Endothelial cell of umbilical vein (primary cell): ENCODE measurements around the gene MRM2. TPM values are rescaled to one million over a fixed set of nuclear protein-coding genes. Genes with fewer than 3 reads are reported as not detected.

Experiments used
- BruUV-seq: library from RNA; stranded (reverse); fragments of 400-500 nt; replicated peaks from 2 replicates; lab custom pipeline; 2021; lab: Mats Ljungman, UMichigan
- CTCF ChIA-PET: fragments of 300-600, 350-600 bp; sonication (Branson Sonifier 250); formaldehyde crosslinking; loops from one replicate; lab custom pipeline; 2021; ENCODE audit warnings: antibody characterized with exemption, inconsistent platforms; lab: Charles Lee
- POLR2A ChIA-PET: fragments of 300-600, 350-600 bp; sonication (Branson Sonifier 250); formaldehyde crosslinking; loops from one replicate; lab custom pipeline; 2021; ENCODE audit warnings: antibody characterized with exemption, inconsistent platforms; lab: Charles Lee
- DNase-seq: peaks from one replicate; pipeline ENCODE4 v3.0.0-alpha.2; 2011; ENCODE audit warnings: low read depth, low spot score
- FAIRE-seq: peaks from 2 replicates; lab custom pipeline; 2011; peaks lifted over from hg19 to GRCh38; lab: Jason Lieb, UNC
- H2AFZ ChIP-seq: 2 replicates; pipeline ENCODE4 v1.6.0; 2012; ENCODE audit warnings: low read depth, low read length, control low read depth, inconsistent platforms
- H3K27ac ChIP-seq: 2 replicates; pipeline ENCODE4 v1.5.1; 2011; ENCODE audit warnings: low read depth, mild to moderate bottlenecking, control low read depth, low read length, moderate library complexity; ENCODE audit not compliant: insufficient read depth
- H3K27me3 ChIP-seq, 2 experiments: 2 replicates each; pipeline versions ENCODE4 v1.6.0 to v1.6.1; 2011; ENCODE audit warnings: low read length in 2 of 2, mixed read lengths in 1 of 2; ENCODE audit not compliant: control insufficient read depth in 2 of 2, insufficient read depth in 2 of 2
- H3K36me3 ChIP-seq, 2 experiments: 2 replicates in 1 of 2; 3 replicates in 1 of 2; pipeline ENCODE4 v1.5.1; 2011; ENCODE audit warnings: low read length in 2 of 2, mild to moderate bottlenecking in 1 of 2, moderate library complexity in 1 of 2; ENCODE audit not compliant: control insufficient read depth in 2 of 2, insufficient read depth in 2 of 2; ENCODE audit errors: extremely low read depth in 1 of 2
- H3K4me1 ChIP-seq: 3 replicates; pipeline ENCODE4 v1.5.1; 2011; ENCODE audit warnings: mild to moderate bottlenecking, low read length; ENCODE audit not compliant: control insufficient read depth, insufficient read depth; ENCODE audit errors: extremely low read depth
- H3K4me2 ChIP-seq: 2 replicates; pipeline ENCODE4 v1.6.1; 2011; ENCODE audit warnings: low read length, control low read depth, mixed read lengths; ENCODE audit not compliant: insufficient read depth
- H3K4me3 ChIP-seq, 3 experiments: fragments of 200-600 bp in 1 of 3; sonication (generic), shearing (Covaris generic) in 1 of 3; replicated peaks in 1 of 3; 2 replicates each; pipeline ENCODE4 v1.5.1; 2011 to 2016; ENCODE audit warnings: control low read depth in 3 of 3, low read length in 3 of 3, mild to moderate bottlenecking in 2 of 3, inconsistent platforms in 1 of 3, low read depth in 1 of 3, moderate library complexity in 1 of 3; ENCODE audit not compliant: insufficient read depth in 1 of 3
- H3K79me2 ChIP-seq: 2 replicates; pipeline ENCODE4 v1.6.0; 2012; ENCODE audit warnings: low read length, inconsistent platforms; ENCODE audit not compliant: control insufficient read depth, insufficient read depth
- H3K9ac ChIP-seq: replicated peaks from 2 replicates; pipeline ENCODE3; 2011; ENCODE audit warnings: low read length, control low read depth; ENCODE audit not compliant: insufficient read depth; ENCODE audit errors: extremely low read depth
- H3K9me1 ChIP-seq: replicated peaks from 3 replicates; pipeline ENCODE4 v1.6.0; 2011; ENCODE audit warnings: mild to moderate bottlenecking, low read length; ENCODE audit not compliant: control insufficient read depth, insufficient read depth; ENCODE audit errors: extremely low read depth
- H3K9me3 ChIP-seq: replicated peaks from 2 replicates; pipeline ENCODE4 v1.5.1; 2012; ENCODE audit warnings: low read length, inconsistent platforms; ENCODE audit not compliant: control insufficient read depth, insufficient read depth
- H4K20me1 ChIP-seq: replicated peaks from 2 replicates; pipeline ENCODE3; 2011; ENCODE audit warnings: mild to moderate bottlenecking, low read length; ENCODE audit not compliant: control insufficient read depth, insufficient read depth; ENCODE audit errors: extremely low read depth
- CTCF ChIP-seq, 2 donors: IDR thresholded peaks; 1 replicate in 1 of 2; 2 replicates in 1 of 2; pipeline ENCODE4 v1.5.1; 2011; ENCODE audit warnings: low read length in 2 of 2, mild to moderate bottlenecking in 2 of 2, moderate library complexity in 2 of 2, control low read depth in 1 of 2, inconsistent platforms in 1 of 2, low read depth in 1 of 2; ENCODE audit not compliant: insufficient read depth in 1 of 2; ENCODE audit errors: extremely low read depth in 1 of 2
- EZH2 ChIP-seq: IDR thresholded peaks from 2 replicates; pipeline ENCODE4 v1.6.1; 2012; ENCODE audit warnings: borderline replicate concordance, low read depth, mild to moderate bottlenecking, moderate library complexity, low read length, inconsistent platforms; ENCODE audit not compliant: severe bottlenecking
- FOS ChIP-seq: IDR thresholded peaks from 2 replicates; pipeline ENCODE4 v1.6.1; 2011; ENCODE audit warnings: mild to moderate bottlenecking, low read length, moderate library complexity, borderline replicate concordance; ENCODE audit not compliant: insufficient read depth
- GATA2 ChIP-seq: IDR thresholded peaks from 2 replicates; pipeline ENCODE4 v1.7.0; 2011; ENCODE audit warnings: low read depth, mild to moderate bottlenecking, moderate library complexity, mixed read lengths, low read length; ENCODE audit not compliant: insufficient read length, insufficient read depth
- MAX ChIP-seq: IDR thresholded peaks from 2 replicates; pipeline ENCODE4 v1.6.1; 2011; ENCODE audit not compliant: insufficient read depth, insufficient read length
- POLR2AphosphoS5 ChIP-seq: IDR thresholded peaks from 2 replicates; pipeline ENCODE4 v1.6.1; 2012; ENCODE audit warnings: low read depth, mild to moderate bottlenecking, control low read depth, low read length, moderate library complexity; ENCODE audit not compliant: insufficient read depth
- dilution Hi-C: fragments of 300-500 bp; cut with MboI; formaldehyde crosslinking; loops from one replicate; pipeline ENCODE4 v1.15.0; 2019; ENCODE audit warnings: low sequenced_read_pairs; ENCODE audit not compliant: extremely low pct_ligation_motif_present
- intact Hi-C: fragments of 100-400 bp; cut with micrococcal nuclease; formaldehyde crosslinking; loops from one replicate; pipeline ENCODE4 v1.10.0; 2022
- polyA plus RNA-seq, 4 experiments: library from polyadenylated mRNA; depleted of rRNA in 3 of 4; stranded (reverse) in 3 of 4; unstranded in 1 of 4; fragments of >200 nt; gene quantifications; 2 replicates each; pipeline versions ENCODE4 v1.2.1 to v1.2.3, GENCODE V29; 2011 to 2012; ENCODE audit warnings: missing spikeins in 1 of 4
- total RNA-seq: library from RNA; stranded (reverse); gene quantifications from 2 replicates; pipeline ENCODE4 v1.2.3, GENCODE V29; 2021

MRM2 gene
- total and polyA plus RNA-seq, 2 donors (not counting 3 experiments of a cell fraction or from before 2014, with no cell fraction given) = 10.6 to 20.8 TPM

GRCh38 chr7:2255145-2256139 is 13.4 kb upstream of the MRM2 start:
- no peak overlapping the region for H2AFZ ChIP-seq
- no peak for FAIRE-seq
- dilution Hi-C loops = no loop called here

More at GRCh38 chr7:2255145-2256139, 13.4 kb upstream of the MRM2 start:
- no peak overlapping the region for H3K9ac ChIP-seq
- BruUV-seq = no TSS peak
- no peak overlapping the region for H3K4me3 ChIP-seq
- peaks cover 0 to 12% of the 10 kb centered on the region in 2 experiments for H3K36me3 ChIP-seq
- H3K4me1 ChIP-seq = no peaks in the 10 kb centered on the region
- no peak overlapping the region for H3K4me2 ChIP-seq
- DNase-seq = no peak
- no peaks in the 10 kb centered on the region for H4K20me1 ChIP-seq
- no peaks in the 10 kb centered on the region for H3K9me3 ChIP-seq
- H3K79me2 ChIP-seq = no peaks in the 10 kb centered on the region
- no peak overlapping the region for H3K27ac ChIP-seq
- CTCF ChIA-PET = no interaction called here
- H3K27me3 ChIP-seq = no peaks in the 10 kb centered on the region
- POLR2A ChIA-PET = no interaction called here
- intact Hi-C loops = no loop called here
- TF ChIP-seq GATA2 (no peak), POLR2AphosphoS5 (no peak), MAX (no peak), CTCF (IDR thresholded peaks at IDR 0.05; ENCODE audit: extremely low read depth in 1 of 2, insufficient read depth in 1 of 2, low read depth in 1 of 2, low read length in 2 of 2) (no peak), FOS (no peak), EZH2 (no peak)
- no peaks in the 10 kb centered on the region for H3K9me1 ChIP-seq
